SK-MEL-5 (cell line): ENCODE results near the gene CEMIP. TPM values are rescaled to one million over a fixed set of nuclear protein-coding genes. Genes with fewer than 3 reads are reported as not detected.
A peak's percentile ranks its signal among the peaks of the same experiment; 100 is the strongest.

Experiments used
- DNase-seq: peaks from one replicate; pipeline ENCODE4 v3.0.0-alpha.2; 2016; ENCODE audit warnings: low read depth, low spot score
- in situ Hi-C: cut with HindIII; loops from 2 replicates; pipeline ENCODE4 v1.10.0; 2016; ENCODE audit warnings: low sequenced_read_pairs, high pct_unique_total_duplicates, low pct_unique_long_range_greater_than_20kb
- polyA plus RNA-seq, 2 experiments: library from polyadenylated mRNA; depleted of rRNA; stranded (reverse); fragments of >200 nt; gene quantifications; 2 replicates each; pipeline ENCODE4 v1.2.3, GENCODE V29; 2015
- total RNA-seq: library from RNA; depleted of rRNA; stranded (reverse); fragments of >200 nt; shearing (Covaris generic); gene quantifications from 2 replicates; pipeline ENCODE4 v1.2.3, GENCODE V29; 2014; rRNA removed

CEMIP gene, protein sequence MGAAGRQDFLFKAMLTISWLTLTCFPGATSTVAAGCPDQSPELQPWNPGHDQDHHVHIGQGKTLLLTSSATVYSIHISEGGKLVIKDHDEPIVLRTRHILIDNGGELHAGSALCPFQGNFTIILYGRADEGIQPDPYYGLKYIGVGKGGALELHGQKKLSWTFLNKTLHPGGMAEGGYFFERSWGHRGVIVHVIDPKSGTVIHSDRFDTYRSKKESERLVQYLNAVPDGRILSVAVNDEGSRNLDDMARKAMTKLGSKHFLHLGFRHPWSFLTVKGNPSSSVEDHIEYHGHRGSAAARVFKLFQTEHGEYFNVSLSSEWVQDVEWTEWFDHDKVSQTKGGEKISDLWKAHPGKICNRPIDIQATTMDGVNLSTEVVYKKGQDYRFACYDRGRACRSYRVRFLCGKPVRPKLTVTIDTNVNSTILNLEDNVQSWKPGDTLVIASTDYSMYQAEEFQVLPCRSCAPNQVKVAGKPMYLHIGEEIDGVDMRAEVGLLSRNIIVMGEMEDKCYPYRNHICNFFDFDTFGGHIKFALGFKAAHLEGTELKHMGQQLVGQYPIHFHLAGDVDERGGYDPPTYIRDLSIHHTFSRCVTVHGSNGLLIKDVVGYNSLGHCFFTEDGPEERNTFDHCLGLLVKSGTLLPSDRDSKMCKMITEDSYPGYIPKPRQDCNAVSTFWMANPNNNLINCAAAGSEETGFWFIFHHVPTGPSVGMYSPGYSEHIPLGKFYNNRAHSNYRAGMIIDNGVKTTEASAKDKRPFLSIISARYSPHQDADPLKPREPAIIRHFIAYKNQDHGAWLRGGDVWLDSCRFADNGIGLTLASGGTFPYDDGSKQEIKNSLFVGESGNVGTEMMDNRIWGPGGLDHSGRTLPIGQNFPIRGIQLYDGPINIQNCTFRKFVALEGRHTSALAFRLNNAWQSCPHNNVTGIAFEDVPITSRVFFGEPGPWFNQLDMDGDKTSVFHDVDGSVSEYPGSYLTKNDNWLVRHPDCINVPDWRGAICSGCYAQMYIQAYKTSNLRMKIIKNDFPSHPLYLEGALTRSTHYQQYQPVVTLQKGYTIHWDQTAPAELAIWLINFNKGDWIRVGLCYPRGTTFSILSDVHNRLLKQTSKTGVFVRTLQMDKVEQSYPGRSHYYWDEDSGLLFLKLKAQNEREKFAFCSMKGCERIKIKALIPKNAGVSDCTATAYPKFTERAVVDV (N-terminal part only)
- total RNA-seq: 6.3 and 7.0 TPM in 2 replicates
- 16.6 and 24.5 TPM in 2 replicates for polyA plus RNA-seq (2015; cell fraction: cytosol; rRNA removed)
- polyA plus RNA-seq (2015; cell fraction: nucleus; rRNA removed): 21.2 and 24.3 TPM in 2 replicates

GRCh38 chr15:80778964-80779657 is at the start of gene CEMIP:
TSS of gene CEMIP (plus strand) at chr15:80779370. CDS start at chr15:80873880, 94,510 bp downstream.
- DNase-seq: peak; percentile 77
- in situ Hi-C loops: no loop called here

DNA sequence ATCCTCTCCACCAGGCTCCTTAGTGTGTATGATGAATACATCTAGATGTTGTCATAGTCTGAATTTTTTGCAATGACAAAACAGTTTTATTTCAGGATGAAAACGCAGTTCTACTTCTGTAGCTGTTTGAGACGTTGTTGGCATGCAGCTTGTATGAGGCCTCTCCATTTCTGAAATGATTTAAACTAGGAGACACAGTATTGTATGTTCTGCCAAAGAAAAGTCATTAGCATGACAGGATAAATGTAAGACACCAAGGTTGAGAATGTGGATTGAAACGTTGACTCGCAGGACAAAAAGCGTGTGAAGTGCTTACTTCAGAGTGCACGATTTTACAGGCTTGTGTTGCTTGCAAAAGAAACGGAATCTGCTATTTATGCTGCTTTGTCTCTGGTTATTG is 48.8 kb upstream of the CEMIP start:
- in situ Hi-C loops: no loop called here
- no peak for DNase-seq

- DNase-seq: no peak
- in situ Hi-C loops: no loop called here
Measured at GRCh38 chr15:80730926-80731325, 48.2 kb upstream of the CEMIP start.

- DNase-seq: no peak
- in situ Hi-C loops: no loop called here
Measured at GRCh38 chr15:80732167-80732566, 47.0 kb upstream of the CEMIP start.

- no peak for DNase-seq
- in situ Hi-C loops: no loop called here
Measured at GRCh38 chr15:80732818-80733217, 46.4 kb upstream of the CEMIP start.

DNA sequence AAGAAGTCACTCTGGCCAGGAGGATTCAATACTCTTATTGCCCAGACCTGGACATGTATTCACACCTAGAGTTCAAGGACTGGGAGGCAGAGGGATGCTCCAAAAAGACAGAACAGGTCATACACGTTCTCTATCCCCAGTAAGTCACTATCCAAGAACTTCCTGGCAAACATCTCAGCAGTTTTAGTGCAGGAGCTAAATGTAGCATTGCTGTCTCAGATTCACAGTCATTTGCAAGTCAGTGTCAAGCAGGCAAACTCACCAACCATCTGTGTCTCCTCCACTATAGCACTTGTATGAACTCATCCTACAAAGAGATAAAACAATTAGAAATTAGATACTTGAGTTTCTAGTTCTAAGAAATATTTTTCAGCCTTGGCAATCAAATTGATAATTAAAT is 45.7 kb upstream of the CEMIP start:
- in situ Hi-C loops: no loop called here
- no peak for DNase-seq

DNA sequence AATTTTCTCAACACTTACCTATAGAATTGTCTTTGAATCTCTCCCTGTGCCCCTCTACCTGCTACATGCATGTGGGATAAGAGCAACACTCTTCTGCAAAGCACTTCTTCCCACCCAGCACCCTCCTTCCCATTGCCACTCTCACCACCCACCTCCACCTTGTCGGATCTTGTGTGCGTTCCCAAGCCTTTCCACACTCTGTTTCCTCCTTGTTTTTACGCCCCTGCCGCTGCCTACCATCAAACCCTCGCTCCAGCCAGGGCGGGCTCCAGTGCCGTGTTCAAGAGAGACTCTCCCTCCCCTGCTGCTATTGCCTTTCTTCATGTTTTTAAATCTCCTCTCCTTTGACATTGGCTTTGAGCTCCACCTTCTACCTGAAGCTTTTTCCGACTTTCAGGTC is 43.8 kb upstream of the CEMIP start:
- in situ Hi-C loops: no loop called here
- DNase-seq: no peak

- peak; percentile 13 for DNase-seq
Measured at GRCh38 chr15:80736560-80736959, 42.6 kb upstream of the CEMIP start.

DNA sequence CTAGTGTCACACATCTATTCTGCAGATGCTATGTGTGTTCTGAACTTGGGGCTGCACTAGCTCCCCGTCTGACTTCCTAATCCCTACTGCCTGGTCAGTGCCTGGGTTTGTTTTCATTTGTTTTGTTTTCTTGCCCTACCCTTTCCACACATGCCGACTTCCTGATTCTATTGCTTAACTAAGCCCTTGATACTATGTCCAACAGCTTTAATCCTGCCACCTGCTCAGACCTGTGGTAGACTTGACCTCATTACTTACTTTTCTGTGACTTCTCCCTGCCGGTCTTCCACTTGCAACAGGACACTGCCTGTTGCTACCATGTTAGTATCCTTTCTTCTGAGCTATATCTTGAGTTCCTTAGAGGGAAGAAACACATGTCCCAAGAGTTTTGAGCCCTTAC is 39.3 kb upstream of the CEMIP start:
- no peak for DNase-seq
- in situ Hi-C loops: no loop called here

More at GRCh38 chr15:80736560-80736959, 42.6 kb upstream of the CEMIP start:
- in situ Hi-C loops: no loop called here

GRCh38 chr15:80742081-80742480 is 37.1 kb upstream of the CEMIP start:
- DNase-seq: no peak
- in situ Hi-C loops: no loop called here

GRCh38 chr15:80743189-80743833 is 35.9 kb upstream of the CEMIP start:
- no peak for DNase-seq
- in situ Hi-C loops: no loop called here

DNA sequence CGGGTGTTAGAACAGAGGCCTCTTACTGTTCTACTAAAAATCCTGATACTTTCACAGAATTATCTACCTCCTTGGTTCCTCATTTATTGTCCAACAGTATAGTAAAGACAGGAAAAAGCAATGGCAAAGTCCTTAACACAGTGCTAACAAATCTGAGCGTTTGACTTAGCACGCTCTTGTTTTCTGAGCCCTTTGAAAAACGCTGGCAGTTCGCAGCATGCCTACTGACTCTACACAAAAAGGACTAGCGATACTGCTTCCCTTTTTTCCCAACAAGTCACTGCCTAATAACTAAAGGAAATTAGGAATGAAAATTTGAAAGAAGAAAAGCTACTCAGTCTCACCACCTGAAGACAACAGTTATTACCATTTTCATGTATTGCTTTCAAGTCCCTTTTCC is 34.8 kb upstream of the CEMIP start:
- in situ Hi-C loops: no loop called here
- DNase-seq: no peak

- in situ Hi-C loops: no loop called here
- no peak for DNase-seq
Measured at GRCh38 chr15:80744826-80745225, 34.3 kb upstream of the CEMIP start.

DNA sequence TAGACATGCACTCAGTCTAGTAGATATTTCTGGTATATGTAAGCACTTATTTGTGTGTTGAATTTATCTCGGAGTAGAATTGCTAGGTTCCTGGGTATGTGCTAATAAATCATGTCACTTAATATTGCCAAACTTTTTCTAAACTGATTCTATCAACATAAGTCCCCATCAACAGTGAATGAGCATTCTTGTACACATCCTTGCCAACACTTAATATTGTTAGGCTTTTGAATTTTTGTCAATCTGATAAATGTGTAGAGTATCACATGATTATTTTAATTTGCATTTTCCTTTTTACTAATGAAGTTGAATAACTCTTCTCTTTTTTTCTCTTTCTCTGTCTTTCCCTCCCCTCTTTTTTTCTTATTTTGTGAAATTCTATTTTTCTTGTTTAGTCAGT is 33.3 kb upstream of the CEMIP start:
- DNase-seq: no peak
- in situ Hi-C loops: no loop called here

DNA sequence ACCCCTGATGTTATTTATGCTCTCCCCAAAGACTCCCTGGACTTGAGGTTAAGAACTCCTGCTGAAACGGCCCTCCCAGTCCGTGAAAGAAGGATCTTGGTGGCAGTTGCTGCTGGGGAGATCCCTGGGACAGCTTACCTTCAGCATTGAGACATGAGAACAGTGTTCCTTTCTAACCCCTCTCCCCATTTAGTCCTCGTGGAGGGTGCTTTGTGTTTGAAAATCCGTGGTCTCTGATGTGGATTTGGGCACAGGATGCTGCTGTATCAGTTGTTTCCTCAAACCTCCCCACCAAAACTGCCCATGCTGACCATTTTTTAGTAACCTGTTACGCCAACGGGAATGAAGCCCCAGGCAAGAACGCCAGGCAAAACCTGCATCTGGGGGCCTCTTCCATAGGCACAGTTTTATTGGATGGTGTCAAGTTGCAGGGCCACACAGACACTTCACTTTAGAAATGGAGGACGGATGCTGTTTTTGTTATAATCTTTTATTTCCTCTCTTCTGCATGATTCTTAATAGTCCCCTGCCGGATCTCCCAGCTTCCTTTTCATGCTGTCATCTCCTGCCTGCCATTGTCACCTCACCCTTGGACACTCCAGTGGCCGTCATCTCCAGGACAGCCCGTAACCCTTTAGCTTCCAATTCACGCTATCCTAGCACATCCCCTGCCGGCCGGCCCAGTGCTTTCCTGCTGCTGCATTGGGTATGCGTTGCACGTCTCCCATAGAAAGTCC is 31.7 kb upstream of the CEMIP start:
- no peak for DNase-seq
- in situ Hi-C loops: no loop called here

GRCh38 chr15:80749589-80749988 is 29.6 kb upstream of the CEMIP start:
- in situ Hi-C loops: no loop called here
- DNase-seq: no peak
